MCF 10A (cell line): ENCODE measurements around the gene EIF4E2. TPM values are rescaled to one million over a fixed set of nuclear protein-coding genes. Genes with fewer than 3 reads are reported as not detected.
A peak's percentile ranks its signal among the peaks of the same experiment; 100 is the strongest.

Source experiments
- BruUV-seq: library from RNA; stranded (reverse); fragments of 400-500 nt; replicated peaks from 2 replicates; lab custom pipeline; 2021; lab: Mats Ljungman, UMichigan
- CTCF ChIA-PET: fragments of 300-600 bp; sonication (Branson Sonifier 250); formaldehyde crosslinking; extraction: SDS; loops from one replicate; lab custom pipeline; 2021; ENCODE audit warnings: antibody characterized with exemption, inconsistent platforms; lab: Yijun Ruan, JAX
- POLR2A ChIA-PET: fragments of 300-600, 350-650 bp; sonication (Branson Sonifier 250); formaldehyde crosslinking; extraction: SDS; loops from one replicate; lab custom pipeline; 2020; ENCODE audit warnings: antibody characterized with exemption, inconsistent platforms; lab: Yijun Ruan, JAX
- DNase-seq: peaks from one replicate; pipeline ENCODE4 v3.0.0-alpha.2; 2018; ENCODE audit not compliant: unreplicated experiment
- H3K27ac Mint-ChIP-seq: one replicate; pipeline ENCODE4 v1.8.0; 2022; ENCODE audit warnings: mild to moderate bottlenecking, low read depth, mixed read lengths; ENCODE audit not compliant: unreplicated experiment
- H3K27me3 Mint-ChIP-seq: one replicate; pipeline ENCODE4 v1.8.0; 2022; ENCODE audit warnings: mixed read lengths; ENCODE audit not compliant: insufficient read depth, unreplicated experiment
- H3K36me3 Mint-ChIP-seq: one replicate; pipeline ENCODE4 v1.8.0; 2022; ENCODE audit warnings: mild to moderate bottlenecking, moderate library complexity, mixed read lengths; ENCODE audit not compliant: insufficient read depth, unreplicated experiment
- H3K4me1 Mint-ChIP-seq: one replicate; pipeline ENCODE4 v1.8.0; 2022; ENCODE audit warnings: mixed read lengths; ENCODE audit not compliant: insufficient read depth, unreplicated experiment
- H3K4me3 Mint-ChIP-seq: one replicate; pipeline ENCODE4 v1.8.0; 2022; ENCODE audit warnings: mild to moderate bottlenecking, moderate library complexity, mixed read lengths; ENCODE audit not compliant: unreplicated experiment
- H3K9me3 Mint-ChIP-seq: one replicate; pipeline ENCODE4 v1.8.0; 2022; ENCODE audit warnings: mixed read lengths; ENCODE audit not compliant: unreplicated experiment
- CTCF ChIP-seq: fragments of 200-600 bp; IDR thresholded peaks from one replicate; pipeline ENCODE4 v1.8.0; 2022; ENCODE audit warnings: antibody characterized with exemption, mild to moderate bottlenecking; ENCODE audit not compliant: unreplicated experiment
- intact Hi-C: fragments of 100-400 bp; cut with micrococcal nuclease; formaldehyde crosslinking; loops from 2 replicates; pipeline ENCODE4 v1.14.1; 2022
- total RNA-seq: library from RNA; stranded (reverse); gene quantifications from 2 replicates; pipeline ENCODE4 v1.2.3, GENCODE V29; 2022

The EIF4E2 gene
- total RNA-seq, 1 experiment from 2014 or later, result 52.8 TPM

GRCh38 chr2:232502511-232502910 lies 48.0 kb upstream of the EIF4E2 start:
- H3K27me3 Mint-ChIP-seq, result peaks cover 41% of the 10 kb centered on the region
- intact Hi-C loops, result no loop called here
- TF ChIP-seq CTCF, result no peak
- H3K36me3 Mint-ChIP-seq, result no peaks in the 10 kb centered on the region
- ChIA-PET CTCF (no interaction called here), POLR2A (no interaction called here)
- no peak for DNase-seq
- no TSS peak for BruUV-seq
- no peak overlapping the region for H3K27ac Mint-ChIP-seq
- H3K9me3 Mint-ChIP-seq, result no peaks in the 10 kb centered on the region
- H3K4me1 Mint-ChIP-seq, result no peaks in the 10 kb centered on the region
- peak overlapping the region; percentile 59 for H3K4me3 Mint-ChIP-seq

DNA sequence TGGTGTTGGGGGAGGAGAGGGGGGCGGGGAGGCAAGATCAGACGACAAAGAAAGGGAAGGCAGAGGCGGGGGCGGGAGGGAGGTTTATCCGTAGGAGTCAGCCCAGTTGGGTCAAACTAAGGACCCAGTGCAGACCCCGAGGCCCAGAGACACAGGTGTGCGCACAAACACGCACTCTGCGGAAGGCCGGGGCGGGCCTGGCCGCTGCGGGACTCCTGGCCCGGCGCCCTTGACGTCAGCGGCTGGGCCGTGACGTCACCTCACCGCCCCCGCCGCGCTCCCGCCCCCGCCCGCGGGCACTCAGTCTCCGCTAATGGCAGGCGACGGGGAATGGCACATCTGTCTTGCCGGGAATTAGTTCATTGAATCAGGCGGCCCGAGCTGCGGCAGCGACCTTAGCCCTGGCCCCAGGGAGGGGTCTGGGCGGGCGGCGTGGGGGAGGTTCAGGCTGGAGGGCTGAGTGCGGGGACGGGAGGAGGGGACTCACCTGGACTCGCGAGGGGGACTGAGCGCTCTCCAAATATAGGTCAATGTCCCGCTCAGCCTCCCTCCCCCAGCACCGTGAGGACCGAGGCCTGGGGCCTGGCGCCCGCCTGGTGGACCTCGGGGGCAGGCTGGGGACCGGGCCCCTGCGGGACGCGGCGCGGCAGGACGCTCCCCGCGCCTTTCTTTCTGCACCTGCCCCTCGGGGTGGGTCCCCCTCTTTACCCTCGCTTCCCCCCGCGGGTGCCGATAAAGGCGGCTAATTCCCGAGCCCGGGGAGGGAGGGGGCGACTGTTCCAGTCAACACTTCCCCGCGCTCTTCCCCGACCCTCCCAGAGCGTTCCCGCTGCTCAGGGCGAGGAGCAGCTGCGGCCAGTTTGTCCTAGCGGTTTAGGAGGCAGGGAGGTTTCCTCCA lies 47.3 kb upstream of the EIF4E2 start:
- ChIA-PET POLR2A (interaction anchor here (0.7 kb wide), 1 partner anchor 1369 kb away, joined by 4 read pairs; no protein-coding TSS in a partner anchor), CTCF (no interaction called here)
- no TSS peak for BruUV-seq
- H3K36me3 Mint-ChIP-seq, result no peaks in the 10 kb centered on the region
- H3K27ac Mint-ChIP-seq, result no peak overlapping the region
- no peaks in the 10 kb centered on the region for H3K4me1 Mint-ChIP-seq
- H3K9me3 Mint-ChIP-seq, result no peaks in the 10 kb centered on the region
- peaks cover 39% of the 10 kb centered on the region for H3K27me3 Mint-ChIP-seq
- peak; percentile 44 for DNase-seq
- TF ChIP-seq CTCF, result no peak
- intact Hi-C loops, result no loop called here
- peak overlapping the region; percentile 59 for H3K4me3 Mint-ChIP-seq

GRCh38 chr2:232503809-232504323 lies 46.6 kb upstream of the EIF4E2 start:
- POLR2A ChIA-PET, result interaction anchor here (0.7 kb wide), 1 partner anchor 1370 kb away, joined by 4 read pairs; no protein-coding TSS in a partner anchor
- no peaks in the 10 kb centered on the region for H3K9me3 Mint-ChIP-seq
- H3K4me3 Mint-ChIP-seq, result peak overlapping the region; percentile 59
- CTCF ChIA-PET, result interaction anchor here (0.5 kb wide), 1 partner anchor 212 kb away, joined by 5 read pairs; no protein-coding TSS in a partner anchor
- DNase-seq, result no peak
- no TSS peak for BruUV-seq
- H3K27me3 Mint-ChIP-seq, result peaks cover 32% of the 10 kb centered on the region
- no peak overlapping the region for H3K27ac Mint-ChIP-seq
- TF ChIP-seq CTCF, result no peak
- H3K4me1 Mint-ChIP-seq, result no peaks in the 10 kb centered on the region
- intact Hi-C loops, result no loop called here
- H3K36me3 Mint-ChIP-seq, result no peaks in the 10 kb centered on the region

- ChIA-PET POLR2A (interaction anchor here (0.9 kb wide), 1 partner anchor 20 kb away, joined by 4 read pairs; no protein-coding TSS in a partner anchor), CTCF (interaction anchor here (0.5 kb wide), 1 partner anchor 212 kb away, joined by 5 read pairs; no protein-coding TSS in a partner anchor)
- Mint-ChIP-seq H3K36me3 (no peaks in the 10 kb centered on the region), H3K27me3 (peaks cover 30% of the 10 kb centered on the region), H3K27ac (no peak overlapping the region), H3K4me3 (no peak overlapping the region), H3K4me1 (no peaks in the 10 kb centered on the region), H3K9me3 (no peaks in the 10 kb centered on the region)
- DNase-seq, result no peak
- intact Hi-C loops, result no loop called here
- no TSS peak for BruUV-seq
- no peak for TF ChIP-seq CTCF
Observed at GRCh38 chr2:232504438-232504837, 46.1 kb upstream of the EIF4E2 start.
